A673 (cell line): ENCODE data around the gene KAZN. TPM values are rescaled to one million over a fixed set of nuclear protein-coding genes. Genes with fewer than 3 reads are reported as not detected.

ENCODE experiments used
- BruUV-seq: library from RNA; stranded (reverse); fragments of 400-500 nt; replicated peaks from 2 replicates; lab custom pipeline; 2021; lab: Mats Ljungman, UMichigan
- CTCF ChIA-PET: fragments of 300-600 bp; sonication (Branson Sonifier 250); formaldehyde crosslinking; loops from one replicate; lab custom pipeline; 2022; ENCODE audit warnings: antibody characterized with exemption; lab: Charles Lee
- POLR2A ChIA-PET: fragments of 300-600 bp; sonication (Branson Sonifier 250); formaldehyde crosslinking; loops from one replicate; lab custom pipeline; 2022; ENCODE audit warnings: antibody characterized with exemption; ENCODE audit not compliant: low non-redundant PET; lab: Charles Lee
- DNase-seq: peaks from one replicate; pipeline ENCODE4 v3.0.0-alpha.2; 2015; ENCODE audit warnings: low spot score
- H3K27ac ChIP-seq: fragments of 200-600 bp; sonication (generic); 2 replicates; pipeline ENCODE4 v1.5.1; 2016; ENCODE audit warnings: mixed run types, low read depth, mild to moderate bottlenecking, mixed read lengths, antibody characterized with exemption, low read length; ENCODE audit not compliant: poor library complexity, severe bottlenecking
- H3K27me3 ChIP-seq: fragments of 200-600 bp; sonication (generic); replicated peaks from 2 replicates; pipeline ENCODE4 v1.6.1; 2017; ENCODE audit warnings: mixed run types, low read depth, mild to moderate bottlenecking, mixed read lengths, antibody characterized with exemption, low read length; ENCODE audit not compliant: insufficient read depth, poor library complexity
- H3K36me3 ChIP-seq: fragments of 200-600 bp; sonication (generic); 2 replicates; pipeline ENCODE4 v1.6.1; 2016; ENCODE audit warnings: mixed run types, mild to moderate bottlenecking, mixed read lengths, antibody characterized with exemption, low read length; ENCODE audit not compliant: insufficient read depth, poor library complexity, severe bottlenecking
- H3K4me1 ChIP-seq: fragments of 200-600 bp; sonication (generic); 2 replicates; pipeline ENCODE4 v1.6.1; 2017; ENCODE audit warnings: mixed run types, mild to moderate bottlenecking, mixed read lengths, antibody characterized with exemption, low read length; ENCODE audit not compliant: insufficient read depth, poor library complexity, severe bottlenecking
- H3K4me3 ChIP-seq: fragments of 200-600 bp; sonication (generic); 2 replicates; pipeline ENCODE4 v1.5.1; 2016; ENCODE audit warnings: low read depth, mixed run types, mild to moderate bottlenecking, mixed read lengths, low read length; ENCODE audit not compliant: poor library complexity, severe bottlenecking
- H3K9me3 ChIP-seq: fragments of 200-600 bp; sonication (generic); 2 replicates; pipeline ENCODE4 v1.6.1; 2016; ENCODE audit warnings: mixed run types, low read depth, mild to moderate bottlenecking, mixed read lengths, antibody characterized with exemption, low read length; ENCODE audit not compliant: poor library complexity, severe bottlenecking
- CTCF ChIP-seq: fragments of 300-800, 200-600 bp; sonication (generic); conservative IDR thresholded peaks from 2 replicates; pipeline ENCODE4 v1.5.1; 2017; ENCODE audit warnings: low read depth, mild to moderate bottlenecking, antibody characterized with exemption, low read length, moderate library complexity, mixed read lengths
- EZH2 ChIP-seq: fragments of 200-600 bp; sonication (generic); IDR thresholded peaks from 2 replicates; pipeline ENCODE4 v1.6.1; 2017; ENCODE audit warnings: borderline replicate concordance, low read depth, mild to moderate bottlenecking, mixed read lengths, antibody characterized with exemption, low read length; ENCODE audit not compliant: poor library complexity, severe bottlenecking
- intact Hi-C: fragments of 100-400 bp; cut with micrococcal nuclease; formaldehyde crosslinking; loops from one replicate; pipeline ENCODE4 v1.10.0; 2022; ENCODE audit not compliant: unreplicated experiment
- total RNA-seq: library from RNA; stranded (reverse); gene quantifications from 2 replicates; pipeline ENCODE4 v1.2.3, GENCODE V29; 2021

Gene KAZN
- total RNA-seq, 1 experiment from 2014 or later, result 8.0 TPM

DNA sequence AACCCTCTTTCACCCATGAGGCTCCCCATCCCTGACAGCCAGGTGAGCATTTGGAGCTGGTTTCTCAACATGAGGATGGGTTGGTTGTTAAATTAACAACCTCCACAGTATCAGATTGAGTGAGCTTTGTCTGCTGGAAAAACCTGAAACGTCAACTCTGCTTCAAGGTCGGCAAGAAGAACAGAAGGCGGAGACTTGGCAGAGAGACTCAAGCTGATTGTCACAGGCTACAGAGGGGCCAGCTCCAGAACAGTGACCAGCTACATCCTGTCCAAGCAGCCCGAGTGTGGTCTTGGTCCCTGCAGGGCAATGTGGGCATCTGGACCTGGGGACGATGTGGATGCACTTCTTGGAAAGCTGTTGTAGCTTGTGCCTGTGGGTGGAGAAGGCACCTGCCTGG lies 518.5 kb downstream of the KAZN start:
- no peak overlapping the region for H3K4me3 ChIP-seq
- no peaks in the 10 kb centered on the region for H3K27me3 ChIP-seq
- no TSS peak for BruUV-seq
- no peak for DNase-seq
- no peaks in the 10 kb centered on the region for H3K36me3 ChIP-seq
- H3K9me3 ChIP-seq, result no peaks in the 10 kb centered on the region
- CTCF ChIA-PET, result no interaction called here
- H3K27ac ChIP-seq, result no peak overlapping the region
- no peak for TF ChIP-seq CTCF
- no peak for TF ChIP-seq EZH2
- peaks cover 13% of the 10 kb centered on the region for H3K4me1 ChIP-seq
- intact Hi-C loops, result no loop called here
- POLR2A ChIA-PET, result no interaction called here

DNA sequence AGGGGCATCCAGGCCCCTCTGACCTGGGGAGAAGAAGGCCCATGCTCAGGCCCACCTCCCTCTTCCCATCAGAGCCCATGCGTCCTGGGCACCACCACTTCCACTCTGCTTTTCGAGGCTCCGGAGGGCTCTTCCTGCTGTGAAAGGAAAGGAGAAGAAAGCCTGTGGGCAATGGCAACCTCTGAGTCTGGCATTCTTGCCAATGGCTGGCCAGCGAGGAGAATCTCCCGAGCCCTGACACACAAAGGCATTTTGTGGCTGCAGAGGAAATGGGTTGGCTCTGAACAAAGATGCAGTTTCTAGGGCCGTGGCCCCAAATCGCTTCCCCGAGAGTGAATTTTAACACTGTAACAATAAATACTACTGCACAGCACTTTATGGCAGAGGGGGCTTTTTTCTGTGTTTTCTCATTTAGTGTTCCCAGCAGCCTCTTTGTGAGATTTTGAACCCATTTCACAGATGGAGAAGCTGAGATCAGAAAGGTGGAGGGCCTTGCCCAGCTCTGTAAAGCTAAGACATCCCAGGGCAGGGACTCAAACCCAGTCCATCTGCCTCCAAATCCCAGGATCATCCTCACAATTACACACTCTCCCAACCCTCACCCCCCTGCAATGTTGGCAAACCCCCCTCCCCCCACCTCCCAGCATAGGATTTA lies 519.3 kb downstream of the KAZN start:
- Histone ChIP-seq H3K27ac (no peak overlapping the region), H3K27me3 (no peaks in the 10 kb centered on the region), H3K9me3 (no peaks in the 10 kb centered on the region), H3K36me3 (no peaks in the 10 kb centered on the region), H3K4me3 (no peak overlapping the region), H3K4me1 (peaks cover 5% of the 10 kb centered on the region)
- TF ChIP-seq EZH2 (no peak), CTCF (no peak)
- no TSS peak for BruUV-seq
- no peak for DNase-seq
- POLR2A ChIA-PET, result no interaction called here
- intact Hi-C loops, result no loop called here
- CTCF ChIA-PET, result no interaction called here

GRCh38 chr1:15118579-15118978 lies 520.1 kb downstream of the KAZN start:
- no TSS peak for BruUV-seq
- CTCF ChIA-PET, result interaction anchor here (0.7 kb wide), 1 partner anchor 123 kb away, joined by 3 read pairs; no protein-coding TSS in a partner anchor
- Histone ChIP-seq H3K9me3 (no peaks in the 10 kb centered on the region), H3K27me3 (no peaks in the 10 kb centered on the region), H3K36me3 (no peaks in the 10 kb centered on the region), H3K4me3 (no peak overlapping the region), H3K4me1 (no peaks in the 10 kb centered on the region), H3K27ac (no peak overlapping the region)
- TF ChIP-seq EZH2 (no peak), CTCF (no peak)
- DNase-seq, result no peak
- intact Hi-C loops, result no loop called here
- POLR2A ChIA-PET, result no interaction called here
